ENCODE data around the gene MYO9A.

- TF ChIP-seq POLR2A (IDR thresholded peaks at IDR 0.05; ENCODE audit: low read depth, low read length) (peak; percentile 93), POLR2AphosphoS5 (IDR thresholded peaks at IDR 0.05; ENCODE audit: low read depth, low read length) (peak; percentile 95)
Observed at GRCh38 chr15:72118017-72118978, at the start of gene MYO9A, which contains the start of gene SENP8.

All from GM12892 (cell line).